Measurements from ENCODE around the gene TRIM41.

Gene TRIM41

DNA sequence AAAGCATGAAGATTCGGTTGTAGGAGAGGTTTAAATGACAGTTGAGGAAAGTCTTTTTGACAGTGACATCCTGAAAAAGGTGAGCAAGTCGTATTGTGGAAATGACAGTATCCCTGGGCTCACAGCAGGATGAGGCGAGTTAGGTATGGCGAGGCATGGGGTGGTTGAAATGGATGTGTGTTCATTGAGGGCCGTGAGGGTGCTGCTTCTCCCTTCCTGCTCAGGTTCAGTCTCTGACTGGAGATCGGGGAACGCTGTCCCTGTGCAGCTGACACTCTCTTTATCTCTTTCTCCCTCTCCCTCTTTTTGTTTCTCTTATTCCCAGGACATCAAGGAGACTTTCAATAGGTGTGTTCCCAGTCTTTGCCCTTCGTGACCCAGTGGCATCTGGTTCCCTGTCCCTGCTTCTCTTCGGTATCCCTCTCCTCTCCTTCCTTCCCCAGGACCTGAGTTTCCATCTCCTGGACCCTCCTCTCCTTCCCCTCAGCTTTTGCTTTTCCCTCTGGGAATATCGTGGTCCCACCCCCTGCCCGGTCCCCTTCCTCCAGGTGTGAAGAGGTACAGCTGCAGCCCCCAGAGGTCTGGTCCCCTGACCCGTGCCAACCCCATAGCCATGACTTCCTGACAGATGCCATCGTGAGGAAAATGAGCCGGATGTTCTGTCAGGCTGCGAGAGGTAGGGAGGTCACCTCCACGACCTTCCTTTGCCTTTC, 10.2 kb downstream of the TRIM41 start:
- H3K9me3 ChIP-seq: no peaks in the 10 kb centered on the region
- no peak overlapping the region for H3K4me3 ChIP-seq (ENCODE audit: low read depth, low read length)
- DNase-seq: no peak
- H3K36me3 ChIP-seq: peaks cover 44% of the 10 kb centered on the region
- TF ChIP-seq, protein P1, sequence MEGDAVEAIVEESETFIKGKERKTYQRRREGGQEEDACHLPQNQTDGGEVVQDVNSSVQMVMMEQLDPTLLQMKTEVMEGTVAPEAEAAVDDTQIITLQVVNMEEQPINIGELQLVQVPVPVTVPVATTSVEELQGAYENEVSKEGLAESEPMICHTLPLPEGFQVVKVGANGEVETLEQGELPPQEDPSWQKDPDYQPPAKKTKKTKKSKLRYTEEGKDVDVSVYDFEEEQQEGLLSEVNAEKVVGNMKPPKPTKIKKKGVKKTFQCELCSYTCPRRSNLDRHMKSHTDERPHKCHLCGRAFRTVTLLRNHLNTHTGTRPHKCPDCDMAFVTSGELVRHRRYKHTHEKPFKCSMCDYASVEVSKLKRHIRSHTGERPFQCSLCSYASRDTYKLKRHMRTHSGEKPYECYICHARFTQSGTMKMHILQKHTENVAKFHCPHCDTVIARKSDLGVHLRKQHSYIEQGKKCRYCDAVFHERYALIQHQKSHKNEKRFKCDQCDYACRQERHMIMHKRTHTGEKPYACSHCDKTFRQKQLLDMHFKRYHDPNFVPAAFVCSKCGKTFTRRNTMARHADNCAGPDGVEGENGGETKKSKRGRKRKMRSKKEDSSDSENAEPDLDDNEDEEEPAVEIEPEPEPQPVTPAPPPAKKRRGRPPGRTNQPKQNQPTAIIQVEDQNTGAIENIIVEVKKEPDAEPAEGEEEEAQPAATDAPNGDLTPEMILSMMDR (IDR thresholded peaks at IDR 0.05; ENCODE audit: low read depth, low read length): no peak
- peaks cover 9% of the 10 kb centered on the region; the same call in 1 of the 2 replicates for H3K4me1 ChIP-seq
- H3K27me3 ChIP-seq: 0 out of 2 replicates have a peak, but pooled peaks cover 2% of the 10 kb centered on the region

DNA sequence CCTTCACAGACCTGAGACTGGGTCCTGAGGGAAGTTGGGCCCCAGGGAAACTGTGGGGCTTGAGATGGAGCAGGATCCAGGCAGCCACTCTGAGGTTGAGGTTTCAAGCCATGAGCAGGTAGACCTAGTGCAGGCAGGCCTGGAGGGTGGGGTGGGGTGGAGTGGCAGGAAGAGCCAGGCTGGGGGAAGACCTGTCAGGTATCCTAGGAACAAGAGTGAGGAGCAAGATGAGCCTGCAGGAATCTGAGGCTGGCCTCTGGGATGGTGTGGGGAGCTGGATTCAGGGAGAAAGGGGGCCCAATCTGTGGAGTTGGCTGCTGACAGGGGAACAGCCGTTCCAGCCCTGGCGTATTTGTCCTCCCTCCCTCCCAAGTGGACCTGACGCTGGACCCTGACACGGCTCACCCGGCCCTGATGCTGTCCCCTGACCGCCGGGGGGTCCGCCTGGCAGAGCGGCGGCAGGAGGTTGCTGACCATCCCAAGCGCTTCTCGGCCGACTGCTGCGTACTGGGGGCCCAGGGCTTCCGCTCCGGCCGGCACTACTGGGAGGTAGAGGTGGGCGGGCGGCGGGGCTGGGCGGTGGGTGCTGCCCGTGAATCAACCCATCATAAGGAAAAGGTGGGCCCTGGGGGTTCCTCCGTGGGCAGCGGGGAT, 10.8 kb downstream of the TRIM41 start:
- Histone ChIP-seq H3K27me3 (0 out of 2 replicates have a peak, but pooled peaks cover 2% of the 10 kb centered on the region), H3K36me3 (peaks cover 51% of the 10 kb centered on the region), H3K9me3 (no peaks in the 10 kb centered on the region), H3K4me1 (peaks cover 9% of the 10 kb centered on the region; the same call in 1 of the 2 replicates), H3K4me3 (ENCODE audit: low read depth, low read length) (no peak overlapping the region)
- no peak for DNase-seq
- TF ChIP-seq, protein P1 (IDR thresholded peaks at IDR 0.05; ENCODE audit: low read depth, low read length): no peak

DNA sequence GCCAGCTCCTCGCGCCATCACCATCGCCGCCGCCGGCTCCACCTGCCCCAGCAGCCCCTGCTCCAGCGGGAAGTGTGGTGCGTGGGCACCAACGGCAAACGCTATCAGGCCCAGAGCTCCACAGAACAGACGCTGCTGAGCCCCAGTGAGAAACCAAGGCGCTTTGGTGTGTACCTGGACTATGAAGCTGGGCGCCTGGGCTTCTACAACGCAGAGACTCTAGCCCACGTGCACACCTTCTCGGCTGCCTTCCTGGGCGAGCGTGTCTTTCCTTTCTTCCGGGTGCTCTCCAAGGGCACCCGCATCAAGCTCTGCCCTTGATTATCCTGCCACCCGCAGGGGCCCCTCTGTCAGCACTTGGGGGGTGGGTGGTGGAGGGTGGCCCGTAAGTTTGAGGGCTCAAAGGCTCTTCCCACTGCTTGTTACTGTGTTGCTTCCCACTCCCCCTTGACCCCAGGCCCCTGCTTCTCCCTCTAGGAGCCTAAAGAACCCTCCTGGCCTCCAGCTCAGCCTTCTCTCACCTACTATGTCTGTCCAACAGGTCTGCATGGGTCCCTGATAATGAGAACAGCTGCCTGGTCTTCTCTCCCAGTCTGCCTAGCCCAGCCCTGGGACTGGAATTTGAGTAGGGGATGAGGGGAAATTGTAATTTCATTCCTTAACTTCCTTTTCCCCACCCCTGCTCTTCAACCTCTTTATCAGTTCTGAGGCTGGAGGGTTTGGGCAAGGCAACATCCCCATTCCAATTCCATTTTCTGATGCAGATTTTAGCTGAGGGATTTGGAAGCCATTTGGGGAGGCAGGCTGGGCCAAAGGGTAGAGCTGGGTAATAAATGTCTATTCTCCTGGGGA, 11.6 kb downstream of the TRIM41 start:
- TF ChIP-seq, protein P1 (IDR thresholded peaks at IDR 0.05; ENCODE audit: low read depth, low read length): no peak
- H3K4me3 ChIP-seq (ENCODE audit: low read depth, low read length): no peak overlapping the region
- no peaks in the 10 kb centered on the region for H3K9me3 ChIP-seq
- peaks cover 9% of the 10 kb centered on the region; the same call in 1 of the 2 replicates for H3K4me1 ChIP-seq
- H3K27me3 ChIP-seq: 0 out of 2 replicates have a peak, but pooled peaks cover 2% of the 10 kb centered on the region
- peaks cover 58% of the 10 kb centered on the region for H3K36me3 ChIP-seq
- no peak for DNase-seq

DNA sequence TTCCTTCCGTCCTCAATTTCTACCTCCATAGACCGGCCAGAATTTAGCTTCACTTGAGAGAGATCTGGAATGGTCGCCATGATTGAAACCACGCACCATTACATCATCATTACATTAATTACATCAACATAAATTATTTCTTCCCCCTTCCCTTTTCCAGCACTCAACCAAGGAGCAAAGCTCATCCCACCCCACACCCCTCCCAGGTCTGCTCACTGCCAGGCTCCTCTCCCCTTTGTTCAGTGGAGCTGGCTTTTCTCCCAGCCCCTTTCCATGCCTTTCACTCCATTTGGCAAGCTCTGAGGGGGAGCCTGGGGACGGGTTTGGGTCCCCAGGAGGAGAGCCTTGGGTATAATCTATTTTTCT, 12.2 kb downstream of the TRIM41 start:
- peak; percentile 51 for DNase-seq
- no peak overlapping the region for H3K4me3 ChIP-seq (ENCODE audit: low read depth, low read length)
- H3K9me3 ChIP-seq: no peaks in the 10 kb centered on the region
- peaks cover 65% of the 10 kb centered on the region for H3K36me3 ChIP-seq
- H3K4me1 ChIP-seq: peaks cover 9% of the 10 kb centered on the region; the same call in 1 of the 2 replicates
- TF ChIP-seq, protein P1 (IDR thresholded peaks at IDR 0.05; ENCODE audit: low read depth, low read length): no peak
- H3K27me3 ChIP-seq: 0 out of 2 replicates have a peak, but pooled peaks cover 2% of the 10 kb centered on the region

DNA sequence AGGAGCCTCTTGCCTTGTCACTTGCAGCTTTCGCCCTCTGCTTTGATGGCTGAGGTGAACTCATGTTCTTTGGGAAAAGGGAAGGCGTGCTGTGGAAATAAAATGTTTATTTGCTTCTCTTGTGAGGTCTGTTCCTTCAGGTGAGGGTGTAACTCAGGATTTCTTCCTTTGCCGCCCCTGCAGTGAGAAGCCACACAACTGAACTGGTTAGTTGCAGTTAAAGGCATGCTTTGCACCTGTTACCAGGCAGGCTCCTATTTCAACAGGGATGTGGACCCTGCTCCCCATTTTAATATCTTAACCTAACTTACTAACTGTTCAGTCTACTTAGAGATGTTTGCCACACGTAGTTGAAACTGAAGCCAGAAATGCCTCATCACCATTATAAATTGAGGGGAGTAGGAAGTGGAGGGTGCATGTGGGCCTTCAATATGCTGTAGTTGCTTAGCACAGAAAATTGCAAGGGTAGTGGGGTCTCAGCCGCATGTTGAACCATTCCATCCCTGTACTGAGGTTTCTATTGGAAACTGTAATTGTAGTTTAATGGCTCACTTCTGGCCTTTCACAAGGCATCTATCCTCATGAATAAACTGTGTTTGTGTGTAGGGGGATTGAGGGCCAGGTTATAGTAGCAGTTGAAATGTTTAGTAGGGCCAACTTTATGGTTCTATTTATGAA, 12.7 kb downstream of the TRIM41 start:
- peaks cover 67% of the 10 kb centered on the region for H3K36me3 ChIP-seq
- no peak for DNase-seq

More for the DNA sequence above, 12.7 kb downstream of the TRIM41 start:
- 0 out of 2 replicates have a peak, but pooled peaks cover 2% of the 10 kb centered on the region for H3K27me3 ChIP-seq
- H3K4me3 ChIP-seq (ENCODE audit: low read depth, low read length): no peak overlapping the region
- H3K9me3 ChIP-seq: no peaks in the 10 kb centered on the region
- TF ChIP-seq, protein P1 (IDR thresholded peaks at IDR 0.05; ENCODE audit: low read depth, low read length): no peak
- H3K4me1 ChIP-seq: peaks cover 9% of the 10 kb centered on the region; the same call in 1 of the 2 replicates
